Activated CD8-positive, alpha-beta T cell treated with anti-CD3 and anti-CD28 coated beads, Interleukin-2, amount 10 ng/mL, durations not matched to agents 7 days and 5 days (primary cell): ENCODE results near the gene TFEB. TPM values are rescaled to one million over a fixed set of nuclear protein-coding genes. Genes with fewer than 3 reads are reported as not detected.

Experiments used
- ATAC-seq: fragments of 150-1000 bp; cut with Tn5 transposase; one replicate; pipeline ENCODE4 v1.10.0; 2021; ENCODE audit warnings: moderate library complexity
- CTCF ChIA-PET: fragments of 350-600 bp; sonication (Branson Sonifier 250); formaldehyde crosslinking; loops from one replicate; lab custom pipeline; 2021; ENCODE audit warnings: antibody characterized with exemption; lab: Charles Lee
- POLR2A ChIA-PET: fragments of 350-600 bp; sonication (Branson Sonifier 250); formaldehyde crosslinking; loops from one replicate; lab custom pipeline; 2021; ENCODE audit warnings: antibody characterized with exemption; lab: Charles Lee
- DNase-seq: peaks from one replicate; pipeline ENCODE4 v3.0.0-alpha.2; 2020
- H3K27ac Mint-ChIP-seq: one replicate; pipeline ENCODE4 v1.8.0; 2021; ENCODE audit warnings: mild to moderate bottlenecking, mixed read lengths
- H3K27me3 Mint-ChIP-seq: one replicate; pipeline ENCODE4 v1.8.0; 2021; ENCODE audit warnings: low read depth, mixed read lengths
- H3K36me3 Mint-ChIP-seq: one replicate; pipeline ENCODE4 v1.8.0; 2021; ENCODE audit warnings: low read depth, mixed read lengths
- H3K4me1 Mint-ChIP-seq: one replicate; pipeline ENCODE4 v1.8.0; 2021; ENCODE audit warnings: low read depth, mixed read lengths
- H3K4me3 Mint-ChIP-seq: one replicate; pipeline ENCODE4 v1.8.0; 2021; ENCODE audit warnings: mild to moderate bottlenecking, mixed read lengths
- H3K9me3 Mint-ChIP-seq: one replicate; pipeline ENCODE4 v1.8.0; 2022; ENCODE audit warnings: mixed read lengths; ENCODE audit not compliant: insufficient read depth
- total RNA-seq, 2 experiments: library from RNA; stranded (reverse); gene quantifications; one replicate each; pipeline ENCODE4 v1.2.3, GENCODE V29; 2021

The TFEB gene
- 10 to 100 TPM; 18.5 to 21.2 TPM for total RNA-seq

DNA sequence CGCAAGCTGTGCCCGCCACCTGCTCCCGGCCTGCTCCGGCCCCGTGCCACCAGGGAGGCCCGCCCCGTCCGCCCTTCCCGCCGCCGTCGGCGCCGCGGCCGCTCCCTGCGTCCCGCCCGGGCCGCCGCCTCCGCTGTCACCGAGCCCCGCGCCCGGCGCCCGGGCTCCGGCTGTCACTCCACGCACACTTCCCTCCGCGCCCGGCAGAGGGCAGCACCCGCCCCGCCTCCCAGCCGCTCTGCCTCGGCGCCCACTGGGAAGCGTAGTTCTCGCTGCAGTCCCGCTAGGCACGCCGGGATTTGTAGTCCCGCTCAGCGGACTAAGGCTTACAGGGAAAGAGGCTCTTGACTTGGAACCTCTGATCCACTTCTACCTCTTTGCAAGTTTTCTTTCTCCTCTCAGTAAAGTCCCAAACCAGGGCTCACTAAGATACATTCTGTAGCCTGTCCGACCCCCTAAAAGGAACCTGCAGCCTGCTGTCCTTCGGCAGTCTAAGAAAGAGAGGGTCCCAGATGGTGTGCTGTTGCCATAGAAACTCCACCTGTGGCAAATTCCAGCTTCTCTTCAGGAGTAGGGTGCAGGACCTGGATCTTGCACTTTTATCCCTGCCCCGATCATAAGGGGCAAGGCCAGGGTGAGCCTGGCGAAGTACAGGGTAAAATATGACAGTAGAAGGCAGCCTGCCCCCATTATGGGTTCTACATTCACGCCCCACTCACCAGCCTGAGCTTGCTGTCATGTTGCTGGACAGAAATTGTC, at the start of gene TFEB:
TSS of gene TFEB (minus strand) at position 182 of the 759 bp plus-strand sequence. CDS start 44,395 bp downstream, outside the sequence.
- H3K36me3 Mint-ChIP-seq: peaks cover 3% of the 10 kb centered on the region

DNA sequence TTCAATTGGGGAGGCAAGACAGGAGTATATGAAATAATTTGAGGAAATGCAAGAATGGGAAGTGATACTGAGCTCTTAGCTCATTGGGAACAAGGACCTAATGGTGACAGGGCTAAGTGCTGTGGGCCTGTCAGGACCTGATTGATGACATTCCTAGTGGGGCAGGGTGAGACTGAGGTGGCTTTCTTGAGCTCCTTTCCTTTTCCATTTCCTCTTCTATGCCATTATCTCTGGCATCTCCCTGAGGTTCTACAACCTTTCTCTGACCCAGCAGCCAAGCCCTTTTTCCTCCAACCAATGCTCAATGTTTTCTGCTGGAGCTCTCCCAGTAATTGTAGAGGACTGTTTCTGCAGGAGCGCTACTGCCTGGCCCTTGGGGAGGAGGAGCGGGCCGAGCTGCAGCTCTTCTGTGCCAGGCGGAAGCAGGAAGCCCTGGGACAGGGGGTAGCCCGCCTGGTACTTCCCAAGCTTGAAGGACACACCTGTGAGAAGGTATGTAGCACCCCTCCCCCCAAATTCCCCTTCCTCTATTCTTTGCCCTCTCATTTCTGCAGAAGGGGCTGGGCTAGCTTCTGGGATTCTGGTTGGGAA, 49.3 kb upstream of the TFEB start:
- no peak for ATAC-seq

More for the DNA sequence above, at the start of gene TFEB:
- ATAC-seq (peak; percentile 69), DNase-seq (peak; percentile 95)
- peak within 1 kb of the TSS; percentile 74 for H3K27ac Mint-ChIP-seq
- no peaks in the 10 kb centered on the region for H3K9me3 Mint-ChIP-seq
- CTCF ChIA-PET: interaction anchor here (0.6 to 4.2 kb wide), 5 partner anchors 16 to 292 kb away, joined by 3 to 59 read pairs (median 9); partner anchors contain the start of gene TOMM6
- H3K4me3 Mint-ChIP-seq: peak within 1 kb of the TSS; percentile 77
- POLR2A ChIA-PET: interaction anchor here (2.8 kb wide), 1 partner anchor 30 kb away, joined by 19 read pairs; no protein-coding TSS in a partner anchor
- H3K27me3 Mint-ChIP-seq: no peaks in the 10 kb centered on the region
- peaks cover 35% of the 10 kb centered on the region for H3K4me1 Mint-ChIP-seq

GRCh38 chr6:41783106-41783780, 47.8 kb upstream of the TFEB start:
- peaks cover 20% of the 10 kb centered on the region for H3K4me1 Mint-ChIP-seq
- no peak for ATAC-seq
- no peaks in the 10 kb centered on the region for H3K9me3 Mint-ChIP-seq
- no peak overlapping the region for H3K4me3 Mint-ChIP-seq
- H3K36me3 Mint-ChIP-seq: peaks cover 4% of the 10 kb centered on the region
- ChIA-PET POLR2A (no interaction called here), CTCF (interaction anchor here (0.9 to 14.3 kb wide), 3 partner anchors 263 to 764 kb away, joined by 3 to 286 read pairs (median 5); partner anchors contain the start of gene TAF8)
- H3K27me3 Mint-ChIP-seq: peaks cover 18% of the 10 kb centered on the region
- no peak for DNase-seq
- no peak overlapping the region for H3K27ac Mint-ChIP-seq

More for the DNA sequence above, 49.3 kb upstream of the TFEB start:
- no peak overlapping the region for H3K27ac Mint-ChIP-seq
- no peak overlapping the region for H3K4me3 Mint-ChIP-seq
- CTCF ChIA-PET: interaction anchor here (0.6 to 14.3 kb wide), 9 partner anchors 18 to 763 kb away, joined by 3 to 286 read pairs (median 5); partner anchors contain the start of gene TAF8
- POLR2A ChIA-PET: interaction anchor here (0.9 to 3.5 kb wide), 4 partner anchors 257 to 779 kb away, joined by 3 to 33 read pairs (median 3); partner anchors contain the start of genes TAF8 and UBR2
- no peak for DNase-seq
- H3K27me3 Mint-ChIP-seq: peaks cover 18% of the 10 kb centered on the region
- peaks cover 12% of the 10 kb centered on the region for H3K36me3 Mint-ChIP-seq
- no peaks in the 10 kb centered on the region for H3K9me3 Mint-ChIP-seq
- peaks cover 26% of the 10 kb centered on the region for H3K4me1 Mint-ChIP-seq

DNA sequence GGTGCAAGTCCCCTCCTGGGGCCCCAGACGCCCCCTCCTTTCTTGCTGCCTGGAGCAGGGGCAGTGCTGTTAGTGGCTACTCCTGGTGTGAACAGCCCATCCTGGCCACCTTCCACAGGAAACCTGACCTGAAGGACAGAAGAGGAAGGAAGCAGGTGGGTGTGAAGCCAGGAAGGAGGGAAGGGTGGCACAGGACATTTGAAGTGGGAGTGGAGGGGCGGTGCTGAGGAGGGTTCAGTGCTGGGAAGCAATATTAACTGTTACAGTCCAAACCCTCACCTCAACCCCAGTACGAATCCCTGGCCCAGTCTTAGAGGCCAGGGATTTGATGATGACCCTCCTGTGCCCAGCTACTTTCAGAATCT, 45.9 kb upstream of the TFEB start:
- no peak for ATAC-seq
- H3K27me3 Mint-ChIP-seq: peaks cover 18% of the 10 kb centered on the region
- peak overlapping the region; percentile 59 for H3K4me3 Mint-ChIP-seq
- H3K36me3 Mint-ChIP-seq: peaks cover 4% of the 10 kb centered on the region
- ChIA-PET POLR2A (no interaction called here), CTCF (interaction anchor here (0.8 to 14.3 kb wide), 4 partner anchors 19 to 323 kb away, joined by 3 to 286 read pairs (median 4); partner anchors contain the start of gene TAF8)
- H3K9me3 Mint-ChIP-seq: no peaks in the 10 kb centered on the region
- H3K4me1 Mint-ChIP-seq: peaks cover 20% of the 10 kb centered on the region
- no peak for DNase-seq
- H3K27ac Mint-ChIP-seq: peak overlapping the region; percentile 61

GRCh38 chr6:41780551-41781365, 45.4 kb upstream of the TFEB start, which contains the start of gene PRICKLE4:
TSS of gene PRICKLE4 (plus strand) at chr6:41780782. CDS start at chr6:41783474, 2,692 bp downstream.
- Mint-ChIP-seq H3K4me3 (peak within 1 kb of the TSS; percentile 82), H3K4me1 (peaks cover 17% of the 10 kb centered on the region), H3K27ac (peak within 1 kb of the TSS; percentile 68), H3K27me3 (peaks cover 18% of the 10 kb centered on the region), H3K9me3 (no peaks in the 10 kb centered on the region), H3K36me3 (peaks cover 4% of the 10 kb centered on the region)
- ATAC-seq (peak; percentile 11), DNase-seq (no peak)
- ChIA-PET POLR2A (no interaction called here), CTCF (interaction anchor here (1.3 to 14.3 kb wide), 3 partner anchors 47 to 324 kb away, joined by 4 to 286 read pairs (median 5); partner anchors contain the start of gene TAF8)

- H3K27me3 Mint-ChIP-seq: peaks cover 18% of the 10 kb centered on the region
- ATAC-seq: peak; percentile 95
- peak; percentile 98 for DNase-seq
- H3K36me3 Mint-ChIP-seq: peaks cover 4% of the 10 kb centered on the region
- CTCF ChIA-PET: interaction anchor here (1.3 to 14.3 kb wide), 2 partner anchors 46 to 267 kb away, joined by 4 to 286 read pairs; partner anchors contain the start of gene TAF8
- POLR2A ChIA-PET: no interaction called here
- peaks cover 15% of the 10 kb centered on the region for H3K4me1 Mint-ChIP-seq
- no peaks in the 10 kb centered on the region for H3K9me3 Mint-ChIP-seq
- H3K4me3 Mint-ChIP-seq: peak within 1 kb of the TSS; percentile 87
- H3K27ac Mint-ChIP-seq: peak within 1 kb of the TSS; percentile 76
Observed at GRCh38 chr6:41779788-41780550, 44.6 kb upstream of the TFEB start, which contains the start of gene FRS3. TSS of gene FRS3 (minus strand) at chr6:41779900. CDS start at chr6:41776987, 2,913 bp downstream.

DNA sequence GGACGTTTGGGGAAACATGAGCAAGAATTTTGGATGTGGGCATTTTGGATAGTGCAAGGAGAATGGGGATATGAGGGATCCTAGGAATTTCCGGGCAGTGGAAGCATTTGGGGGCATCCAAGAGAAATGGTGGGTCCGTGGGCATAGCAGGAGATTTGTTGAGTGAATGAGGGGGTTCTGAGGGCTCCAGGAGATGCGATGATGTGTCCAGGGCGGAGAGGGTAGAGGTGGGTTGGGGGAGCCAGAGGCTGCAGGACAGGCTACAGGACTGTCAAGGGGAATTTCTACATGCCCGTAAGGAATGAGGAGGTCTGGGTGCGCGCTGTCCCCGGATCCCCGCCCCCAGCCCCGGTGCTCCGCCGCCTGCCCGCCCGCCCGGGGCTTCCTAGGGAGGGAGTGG, 43.9 kb upstream of the TFEB start:
- Mint-ChIP-seq H3K9me3 (no peaks in the 10 kb centered on the region), H3K27me3 (peaks cover 18% of the 10 kb centered on the region), H3K4me1 (peaks cover 15% of the 10 kb centered on the region), H3K36me3 (peaks cover 4% of the 10 kb centered on the region), H3K4me3 (peak overlapping the region; percentile 87), H3K27ac (peak overlapping the region; percentile 76)
- ATAC-seq (no peak), DNase-seq (no peak)
- POLR2A ChIA-PET: no interaction called here
- CTCF ChIA-PET: interaction anchor here (14.3 kb wide), 1 partner anchor 267 kb away, joined by 286 read pairs; the partner anchor contains the start of gene TAF8

DNA sequence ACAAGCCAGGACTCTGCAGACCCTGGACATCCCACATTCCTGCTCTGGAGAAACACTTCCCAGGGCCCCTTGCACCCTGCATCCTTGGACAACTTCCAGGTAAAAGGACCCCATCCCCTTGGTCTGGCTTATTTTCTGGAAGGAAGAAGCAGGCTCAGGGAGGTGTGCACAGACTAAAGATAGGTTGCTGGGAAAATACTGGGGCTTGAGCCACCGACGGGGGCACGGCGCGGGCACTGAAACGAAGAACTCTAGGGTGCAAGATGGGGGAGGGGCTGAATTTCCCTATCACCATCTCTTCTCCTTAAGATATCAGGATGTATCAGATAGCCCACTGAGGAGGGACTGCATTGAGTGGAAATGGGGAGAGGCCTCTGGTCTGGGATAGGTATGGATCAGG, 43.5 kb upstream of the TFEB start:
- Mint-ChIP-seq H3K27ac (peak overlapping the region; percentile 65), H3K36me3 (peaks cover 7% of the 10 kb centered on the region), H3K4me3 (peak overlapping the region; percentile 87), H3K27me3 (peaks cover 18% of the 10 kb centered on the region), H3K9me3 (no peaks in the 10 kb centered on the region), H3K4me1 (peaks cover 15% of the 10 kb centered on the region)
- ChIA-PET POLR2A (interaction anchor here (0.8 to 1.5 kb wide), 3 partner anchors 8 to 21 kb away, joined by 3 to 7 read pairs (median 6); partner anchors contain the start of gene TOMM6), CTCF (interaction anchor here (1.2 to 2.8 kb wide), 6 partner anchors 8 to 435 kb away, joined by 4 to 23 read pairs (median 6); partner anchors contain the start of genes BYSL, MED20 and TOMM6)
- ATAC-seq (no peak), DNase-seq (no peak)

DNA sequence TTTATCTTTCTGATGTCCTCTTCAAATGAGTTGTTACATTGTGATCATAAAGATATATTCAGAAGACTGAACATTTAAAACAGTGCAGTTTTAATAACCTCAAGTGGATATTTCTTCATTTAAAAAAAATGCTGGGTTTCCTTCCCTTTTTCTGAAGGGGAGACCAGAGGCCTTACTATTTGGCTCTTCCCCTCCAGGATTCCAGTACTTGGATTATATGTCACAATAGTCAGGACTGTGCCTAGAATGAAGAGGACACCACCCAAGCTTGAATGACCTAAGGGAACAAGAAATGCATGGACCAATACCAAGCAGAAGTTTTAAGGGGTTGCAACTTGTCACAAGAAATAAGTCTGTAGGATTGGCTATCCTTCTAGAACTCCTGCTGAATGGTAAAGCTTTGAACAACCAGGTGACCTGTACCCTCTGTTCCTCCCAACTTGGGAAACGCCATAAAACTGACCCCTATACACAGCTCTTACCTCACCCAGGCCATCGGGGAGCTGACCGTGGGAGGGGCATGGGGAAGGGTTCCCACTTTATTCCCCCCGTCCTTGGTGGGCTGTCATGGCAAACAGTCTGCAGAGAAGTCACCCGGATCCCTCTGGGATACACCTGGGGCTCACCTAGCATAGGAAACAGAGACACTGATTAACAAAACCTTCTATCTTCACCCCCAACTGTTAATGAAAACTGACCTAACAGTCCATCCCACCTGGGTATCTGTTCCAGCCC, 42.3 kb upstream of the TFEB start:
- CTCF ChIA-PET: interaction anchor here (1.0 to 3.7 kb wide), 10 partner anchors 9 to 770 kb away, joined by 3 to 23 read pairs (median 5); partner anchors contain the start of genes BYSL, MED20 and TOMM6
- H3K36me3 Mint-ChIP-seq: peaks cover 8% of the 10 kb centered on the region
- DNase-seq (no peak), ATAC-seq (no peak)
- no peak overlapping the region for H3K27ac Mint-ChIP-seq
- peaks cover 12% of the 10 kb centered on the region for H3K27me3 Mint-ChIP-seq
- POLR2A ChIA-PET: interaction anchor here (0.8 to 1.5 kb wide), 3 partner anchors 9 to 20 kb away, joined by 3 to 7 read pairs (median 6); partner anchors contain the start of gene TOMM6
- no peaks in the 10 kb centered on the region for H3K9me3 Mint-ChIP-seq
- H3K4me3 Mint-ChIP-seq: no peak overlapping the region
- peaks cover 15% of the 10 kb centered on the region for H3K4me1 Mint-ChIP-seq
